ENCODE data around the gene SULF2.

The SULF2 gene

GRCh38 chr20:47782076-47782475, 3.2 kb downstream of the SULF2 start:
- no peak for DNase-seq (ENCODE audit: low read depth)
- no peak for TF ChIP-seq CTCF (conservative IDR thresholded peaks at IDR 0.05; ENCODE audit: low read depth, low read length)

GRCh38 chr20:47781632-47782031, 3.6 kb downstream of the SULF2 start:
- no peak for TF ChIP-seq CTCF (conservative IDR thresholded peaks at IDR 0.05; ENCODE audit: low read depth, low read length)
- DNase-seq (ENCODE audit: low read depth) = no peak
- H3K4me3 ChIP-seq (ENCODE audit: low read length) = no peak overlapping the region

More at GRCh38 chr20:47782076-47782475, 3.2 kb downstream of the SULF2 start:
- no peak overlapping the region for H3K4me3 ChIP-seq (ENCODE audit: low read length)

DNA sequence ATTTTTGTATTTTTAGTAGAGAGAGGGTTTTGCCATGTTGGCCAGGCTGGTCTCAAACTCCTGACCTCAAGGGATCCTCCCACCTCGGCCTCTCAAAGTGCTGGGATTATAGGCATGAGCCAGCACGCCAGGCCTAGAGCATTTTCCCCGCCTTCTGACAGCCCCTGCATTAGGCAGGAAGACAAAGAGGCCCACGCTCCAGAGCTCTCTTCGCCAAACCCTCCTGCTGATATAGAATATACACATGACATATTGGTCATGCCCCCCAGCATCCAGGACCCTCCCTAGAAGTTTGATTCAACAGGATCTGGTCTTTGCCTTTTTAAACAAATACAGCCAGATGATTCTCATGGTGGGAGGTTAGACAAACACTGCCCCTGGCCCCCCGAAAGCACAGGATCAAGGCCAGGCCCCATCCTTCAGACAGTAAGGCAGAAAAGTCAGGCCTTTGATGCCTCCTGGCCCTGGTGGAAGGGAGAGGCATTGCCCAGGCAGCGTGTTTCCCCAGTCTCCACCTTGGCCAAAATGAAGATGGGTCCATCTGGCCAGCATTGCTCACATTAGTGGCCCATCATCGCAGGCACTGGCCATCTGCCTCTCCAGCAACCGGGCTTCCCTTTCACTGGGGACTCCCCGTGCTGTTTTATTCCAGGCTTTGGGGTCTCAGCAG, 4.4 kb downstream of the SULF2 start:
- no peak overlapping the region for H3K4me3 ChIP-seq (ENCODE audit: low read length)
- DNase-seq (ENCODE audit: low read depth) = no peak
- TF ChIP-seq CTCF (conservative IDR thresholded peaks at IDR 0.05; ENCODE audit: low read depth, low read length) = no peak

DNA sequence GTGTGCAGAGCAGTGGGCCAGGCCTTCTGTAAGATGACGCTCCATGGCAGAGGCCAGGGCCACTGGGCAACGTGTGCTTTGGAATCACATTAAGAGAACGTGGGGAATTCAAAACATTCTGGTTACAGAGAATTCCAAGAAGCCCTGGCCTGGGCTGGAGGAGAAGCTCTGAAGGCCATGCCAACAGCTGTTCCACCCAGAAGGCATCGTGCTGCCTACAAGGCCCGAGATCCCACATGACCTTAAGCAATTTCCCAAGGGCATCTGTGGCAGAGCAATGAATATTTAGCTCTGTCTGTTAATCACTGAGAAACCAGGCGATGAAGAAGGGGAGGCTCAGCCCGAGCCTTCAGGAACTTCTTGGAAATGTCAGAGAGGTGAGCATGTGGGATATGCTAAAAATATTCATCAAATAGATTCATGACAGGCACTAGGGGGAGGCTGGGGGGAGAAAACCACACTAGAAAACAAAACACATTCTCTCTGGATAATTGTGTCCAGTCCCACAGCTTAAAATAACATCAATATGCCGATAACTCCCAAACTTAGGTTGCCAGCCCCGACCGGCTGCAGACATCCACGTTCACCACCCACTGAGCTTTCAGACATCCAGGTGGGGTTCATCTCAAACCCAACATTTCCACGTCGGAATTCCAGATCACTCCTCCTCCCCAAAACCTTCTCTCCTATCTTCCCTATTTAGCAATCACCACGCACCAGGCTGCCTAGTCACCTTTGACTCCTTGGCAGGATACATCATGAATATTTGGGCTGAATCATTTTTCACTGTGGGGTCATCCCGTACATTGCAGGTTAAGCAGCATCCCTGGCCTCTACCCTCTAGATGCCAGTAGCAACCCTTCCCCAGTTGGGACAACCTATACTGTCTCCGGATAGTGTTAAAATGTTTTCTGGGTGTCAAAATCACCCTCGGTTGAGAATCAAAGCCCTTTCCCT, 6.6 kb downstream of the SULF2 start:
- no peak overlapping the region for H3K4me3 ChIP-seq (ENCODE audit: low read length)
- no peak for TF ChIP-seq CTCF (conservative IDR thresholded peaks at IDR 0.05; ENCODE audit: low read depth, low read length)
- DNase-seq (ENCODE audit: low read depth) = no peak

- no peak for TF ChIP-seq CTCF (conservative IDR thresholded peaks at IDR 0.05; ENCODE audit: low read depth, low read length)
- DNase-seq (ENCODE audit: low read depth) = no peak
- no peak overlapping the region for H3K4me3 ChIP-seq (ENCODE audit: low read length)
These were observed 8.1 kb downstream of the SULF2 start for GRCh38 chr20:47777220-47777619.

DNA sequence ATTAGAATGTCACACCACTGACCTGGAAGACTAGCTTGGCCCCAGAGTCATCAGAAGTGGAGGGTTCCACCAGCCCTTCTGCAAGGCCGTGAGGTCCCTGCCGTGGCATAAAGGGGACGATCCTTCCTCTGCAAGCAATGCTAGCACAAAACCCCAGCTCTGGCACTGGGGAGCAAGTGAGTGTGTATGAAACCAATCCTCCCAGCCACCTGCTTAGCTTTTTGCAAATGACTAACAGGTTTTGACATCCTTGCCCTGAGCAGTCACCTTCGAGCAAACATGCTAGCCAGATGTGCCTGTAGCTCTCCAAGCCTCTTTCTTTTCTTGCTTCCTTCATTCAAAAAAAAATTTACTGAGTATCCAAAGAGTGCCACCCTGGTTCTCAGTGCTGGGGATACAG, 8.6 kb downstream of the SULF2 start:
- TF ChIP-seq CTCF (conservative IDR thresholded peaks at IDR 0.05; ENCODE audit: low read depth, low read length) = no peak
- no peak overlapping the region for H3K4me3 ChIP-seq (ENCODE audit: low read length)
- DNase-seq (ENCODE audit: low read depth) = no peak
